Tibial nerve (tissue), 4 donors: ENCODE results near the gene KIAA1191. TPM values are rescaled to one million over a fixed set of nuclear protein-coding genes. Genes with fewer than 3 reads are reported as not detected.

ENCODE experiments used
- DNase-seq, 2 donors: peaks; one replicate each; pipeline ENCODE4 v3.0.0-alpha.2; 2019; ENCODE audit warnings: low spot score in 2 of 2
- H3K27ac ChIP-seq, 4 donors: fragments of 200-600 bp; sonication (generic) in 3 of 4; one replicate each; pipeline ENCODE4 v1.5.1; 2017 to 2019; ENCODE audit warnings: mild to moderate bottlenecking in 1 of 4
- H3K27me3 ChIP-seq, 2 donors: fragments of 200-600 bp; sonication (generic) in 1 of 2; one replicate each; pipeline versions ENCODE4 v1.5.1 to v1.6.0; 2017 to 2019
- H3K36me3 ChIP-seq, 3 donors: fragments of 200-600 bp; sonication (generic); one replicate each; pipeline ENCODE4 v1.5.1; 2018 to 2019
- H3K4me1 ChIP-seq, 4 donors: fragments of 200-600 bp; sonication (generic) in 3 of 4; one replicate each; pipeline ENCODE4 v1.5.1; 2017 to 2019
- H3K4me3 ChIP-seq, 4 donors: fragments of 200-600 bp; sonication (generic) in 3 of 4; one replicate each; pipeline ENCODE4 v1.5.1; 2017 to 2019; ENCODE audit warnings: mild to moderate bottlenecking in 1 of 4, moderate library complexity in 1 of 4
- H3K9me3 ChIP-seq, 4 donors: fragments of 200-600 bp; sonication (generic) in 3 of 4; one replicate each; pipeline ENCODE4 v1.5.1; 2017 to 2019
- EP300 ChIP-seq, 2 donors: sonication (generic); formaldehyde crosslinking; IDR thresholded peaks; one replicate each; pipeline ENCODE4 v1.6.1; 2017; ENCODE audit warnings: antibody characterized with exemption in 2 of 2, mild to moderate bottlenecking in 1 of 2
- POLR2A ChIP-seq, 2 donors: fragments of 450-650 bp; IDR thresholded peaks; one replicate each; pipeline ENCODE4 v1.6.1; 2017; ENCODE audit warnings: antibody characterized with exemption in 2 of 2, mild to moderate bottlenecking in 2 of 2, moderate library complexity in 2 of 2
- WGBS, 2 donors: methylation state at CpG; one replicate each; pipeline ENCODE4 v1.1.5; 2018; 5-methylcytosine and 5-hydroxymethylcytosine counted together
- total RNA-seq, 4 donors: library from RNA; depleted of rRNA; stranded (reverse); fragments of >200 nt; gene quantifications; one replicate each; pipeline ENCODE4 v1.1.0, GENCODE V29; 2016
- TF ChIP-seq, protein P1 (sequence below), 5 experiments: fragments of 200-600 bp in 3 of 5; fragments of 450-650 bp in 2 of 5; sonication (generic) in 3 of 5; IDR thresholded peaks; one replicate each; pipeline ENCODE4 v1.5.1; 2016 to 2019; ENCODE audit warnings: antibody characterized with exemption in 5 of 5, mild to moderate bottlenecking in 3 of 5, moderate library complexity in 2 of 5

KIAA1191 gene
- total RNA-seq, 4 donors from 2014 or later = 77.9 to 91.3 (median 90.0) TPM

DNA sequence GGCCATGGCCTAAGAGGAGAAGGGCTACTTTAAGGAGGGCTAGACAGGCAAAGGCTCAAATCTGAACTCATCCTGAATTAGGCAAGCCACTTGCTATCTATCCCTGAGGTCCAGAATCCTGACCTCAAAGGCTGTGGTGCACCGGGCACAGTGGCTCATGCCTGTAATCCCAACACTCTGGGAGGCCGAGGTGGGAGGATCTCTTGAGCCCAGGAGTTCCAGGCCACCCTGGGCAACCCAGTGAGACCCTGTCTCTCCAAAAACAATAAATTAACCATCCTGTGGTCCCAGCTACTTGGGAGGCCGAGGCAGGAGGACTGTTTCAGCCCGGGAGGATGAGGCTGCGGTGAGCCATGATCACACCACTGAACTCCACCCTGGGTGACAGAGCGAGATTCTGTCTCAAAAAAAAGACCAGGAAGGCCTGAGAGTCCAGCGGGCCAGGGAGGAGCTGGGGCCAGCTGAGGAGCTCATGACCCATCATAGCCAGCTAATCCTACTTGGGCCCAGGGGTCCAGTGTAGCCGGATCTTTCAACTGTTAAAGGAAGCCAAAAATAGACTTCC lies 22.9 kb upstream of the KIAA1191 start:
- WGBS, 2 donors = 86% methylated on average over 7 to 8 of the region's 8 CpGs
- H3K36me3 ChIP-seq = peaks cover 0 to 63% (median 18%) of the 10 kb centered on the region in 3 donors
- peaks cover 0 to 24% (median 11%) of the 10 kb centered on the region in 4 donors for H3K4me1 ChIP-seq
- DNase-seq = no peak
- no peak overlapping the region for H3K27ac ChIP-seq
- H3K27me3 ChIP-seq = no peaks in the 10 kb centered on the region
- TF ChIP-seq, protein P1, sequence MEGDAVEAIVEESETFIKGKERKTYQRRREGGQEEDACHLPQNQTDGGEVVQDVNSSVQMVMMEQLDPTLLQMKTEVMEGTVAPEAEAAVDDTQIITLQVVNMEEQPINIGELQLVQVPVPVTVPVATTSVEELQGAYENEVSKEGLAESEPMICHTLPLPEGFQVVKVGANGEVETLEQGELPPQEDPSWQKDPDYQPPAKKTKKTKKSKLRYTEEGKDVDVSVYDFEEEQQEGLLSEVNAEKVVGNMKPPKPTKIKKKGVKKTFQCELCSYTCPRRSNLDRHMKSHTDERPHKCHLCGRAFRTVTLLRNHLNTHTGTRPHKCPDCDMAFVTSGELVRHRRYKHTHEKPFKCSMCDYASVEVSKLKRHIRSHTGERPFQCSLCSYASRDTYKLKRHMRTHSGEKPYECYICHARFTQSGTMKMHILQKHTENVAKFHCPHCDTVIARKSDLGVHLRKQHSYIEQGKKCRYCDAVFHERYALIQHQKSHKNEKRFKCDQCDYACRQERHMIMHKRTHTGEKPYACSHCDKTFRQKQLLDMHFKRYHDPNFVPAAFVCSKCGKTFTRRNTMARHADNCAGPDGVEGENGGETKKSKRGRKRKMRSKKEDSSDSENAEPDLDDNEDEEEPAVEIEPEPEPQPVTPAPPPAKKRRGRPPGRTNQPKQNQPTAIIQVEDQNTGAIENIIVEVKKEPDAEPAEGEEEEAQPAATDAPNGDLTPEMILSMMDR (IDR thresholded peaks at IDR 0.05) = no peak
- TF ChIP-seq EP300 (IDR thresholded peaks at IDR 0.05) = no peak
- no peak for TF ChIP-seq POLR2A (IDR thresholded peaks at IDR 0.05)
- no peaks in the 10 kb centered on the region for H3K9me3 ChIP-seq
- no peak overlapping the region for H3K4me3 ChIP-seq

DNA sequence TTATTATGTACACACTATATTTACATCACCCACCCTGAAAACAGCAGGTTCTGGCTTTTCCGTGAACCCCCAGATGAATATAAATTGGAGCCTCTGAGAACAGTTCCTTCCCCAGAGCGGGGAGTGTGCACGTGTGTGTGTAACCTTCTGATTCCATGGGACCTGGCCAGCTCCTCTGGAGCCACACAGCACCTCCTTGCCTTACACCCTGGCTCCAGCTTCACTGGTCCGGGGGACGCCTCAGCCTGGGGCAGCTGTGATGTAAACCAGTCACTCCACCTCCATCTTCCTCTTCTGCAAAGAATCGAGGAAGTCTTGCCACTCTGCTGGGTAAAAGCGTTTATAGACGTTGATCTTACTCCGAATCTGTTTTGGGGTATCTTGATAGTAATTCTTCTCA lies 22.4 kb upstream of the KIAA1191 start:
- H3K27me3 ChIP-seq = no peaks in the 10 kb centered on the region
- WGBS, 2 donors = 79 to 85% methylated on average over 9 of the region's 9 CpGs
- no peak for DNase-seq
- H3K4me1 ChIP-seq = peaks cover 0 to 23% (median 10%) of the 10 kb centered on the region in 4 donors
- H3K36me3 ChIP-seq = peaks cover 0 to 63% (median 18%) of the 10 kb centered on the region in 3 donors
- H3K27ac ChIP-seq = no peak overlapping the region
- TF ChIP-seq POLR2A (IDR thresholded peaks at IDR 0.05) = no peak
- H3K4me3 ChIP-seq = no peak overlapping the region
- H3K9me3 ChIP-seq = no peaks in the 10 kb centered on the region

DNA sequence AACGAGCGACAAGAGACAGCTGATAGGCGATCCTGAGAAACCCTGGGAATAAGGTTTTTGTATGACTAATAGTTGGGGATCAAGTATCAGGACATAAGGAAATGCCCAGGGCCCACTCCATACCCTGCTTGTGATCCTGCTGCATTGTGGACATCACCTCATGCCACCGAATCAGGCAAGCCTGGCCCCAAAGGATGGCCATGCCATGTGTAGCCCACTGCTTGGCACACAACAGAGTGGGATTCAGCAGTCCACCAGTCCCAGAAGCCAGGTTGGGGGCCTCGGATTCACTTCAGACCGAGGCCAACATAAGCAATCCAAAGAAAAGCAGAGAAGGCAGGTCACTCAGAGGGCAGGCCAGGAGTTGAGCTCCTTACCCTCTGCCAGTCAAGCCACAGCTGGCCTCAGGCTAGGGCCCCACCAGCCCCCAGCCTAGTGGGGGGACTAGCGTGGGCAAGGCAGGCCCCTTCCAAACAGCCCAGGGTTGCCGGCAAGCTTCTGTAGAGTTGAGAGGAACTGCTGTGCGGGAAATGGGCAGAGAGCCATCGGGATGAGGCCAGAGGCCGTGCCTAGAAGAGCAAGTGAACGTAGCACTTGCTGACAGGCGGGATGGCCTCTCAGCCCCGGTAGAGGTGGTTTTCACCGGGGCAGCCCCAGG lies 21.8 kb upstream of the KIAA1191 start:
- H3K4me1 ChIP-seq = peaks cover 0 to 23% (median 10%) of the 10 kb centered on the region in 4 donors
- no peak overlapping the region for H3K27ac ChIP-seq
- TF ChIP-seq, protein P1 (IDR thresholded peaks at IDR 0.05) = no peak
- TF ChIP-seq EP300 (IDR thresholded peaks at IDR 0.05) (no peak), POLR2A (IDR thresholded peaks at IDR 0.05) (no peak)
- no peaks in the 10 kb centered on the region for H3K9me3 ChIP-seq
- no peak overlapping the region for H3K4me3 ChIP-seq
- no peaks in the 10 kb centered on the region for H3K27me3 ChIP-seq
- WGBS, 2 donors = 81 to 87% methylated on average over 15 of the region's 15 CpGs
- DNase-seq = no peak
- peaks cover 0 to 63% (median 18%) of the 10 kb centered on the region in 3 donors for H3K36me3 ChIP-seq

DNA sequence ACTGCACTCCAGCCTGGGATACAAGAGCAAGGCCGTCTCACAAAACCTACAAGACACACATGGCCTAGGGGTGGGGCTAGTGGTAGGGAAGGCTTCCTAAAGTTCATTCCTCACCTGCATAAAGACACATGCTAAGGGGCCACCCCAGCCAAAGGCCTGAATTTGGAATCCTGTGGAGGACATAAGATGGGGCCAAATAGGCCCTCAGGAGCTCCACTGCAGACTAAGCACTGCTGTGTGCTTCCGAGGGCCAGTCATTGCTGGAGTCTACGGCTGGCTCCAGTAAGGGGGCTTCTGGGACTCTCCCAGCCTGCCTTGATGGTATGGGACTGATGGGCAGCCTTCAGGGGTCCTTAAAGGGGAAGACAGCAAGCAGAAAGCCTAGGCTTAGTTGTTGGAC lies 21.2 kb upstream of the KIAA1191 start:
- no peak overlapping the region for H3K27ac ChIP-seq
- H3K4me1 ChIP-seq = peaks cover 0 to 20% (median 9%) of the 10 kb centered on the region in 4 donors
- no peak overlapping the region for H3K4me3 ChIP-seq
- TF ChIP-seq EP300 (IDR thresholded peaks at IDR 0.05) (no peak), POLR2A (IDR thresholded peaks at IDR 0.05) (no peak)
- TF ChIP-seq, protein P1 (IDR thresholded peaks at IDR 0.05) = no peak
- WGBS, 2 donors = 85 to 91% methylated on average over 3 of the region's 3 CpGs
- no peaks in the 10 kb centered on the region for H3K27me3 ChIP-seq
- H3K36me3 ChIP-seq = peaks cover 0 to 67% (median 18%) of the 10 kb centered on the region in 3 donors
- H3K9me3 ChIP-seq = no peaks in the 10 kb centered on the region
- no peak for DNase-seq

DNA sequence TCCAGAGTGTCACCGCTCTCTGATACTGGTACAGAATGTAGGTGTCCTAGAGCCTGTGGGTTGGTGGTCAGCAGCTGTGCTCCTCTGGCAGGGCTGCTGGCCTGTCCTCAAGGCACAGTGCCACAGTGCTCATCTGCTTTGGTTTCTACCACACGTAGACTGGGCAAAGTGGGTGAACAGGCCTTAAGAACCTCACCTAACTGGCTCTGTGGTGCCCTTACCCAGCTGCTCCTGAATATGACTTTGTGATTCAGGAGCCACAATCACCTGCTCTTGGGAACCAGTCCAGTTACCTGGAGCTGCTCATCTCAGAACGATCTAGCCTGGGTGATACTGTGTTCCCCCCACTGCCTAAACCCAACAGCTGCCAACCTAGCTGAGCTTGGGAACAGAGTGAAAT lies 20.4 kb upstream of the KIAA1191 start:
- no peak for DNase-seq
- peaks cover 0 to 13% (median 2%) of the 10 kb centered on the region in 4 donors for H3K4me1 ChIP-seq
- no peaks in the 10 kb centered on the region for H3K27me3 ChIP-seq
- TF ChIP-seq, protein P1 (IDR thresholded peaks at IDR 0.05) = no peak
- no peak for TF ChIP-seq POLR2A (IDR thresholded peaks at IDR 0.05)
- TF ChIP-seq EP300 (IDR thresholded peaks at IDR 0.05) = no peak
- peaks cover 0 to 69% (median 18%) of the 10 kb centered on the region in 3 donors for H3K36me3 ChIP-seq
- H3K4me3 ChIP-seq = no peak overlapping the region
- H3K9me3 ChIP-seq = no peaks in the 10 kb centered on the region
- 90 to 93% methylated on average over 3 of the region's 3 CpGs for WGBS, 2 donors
- H3K27ac ChIP-seq = no peak overlapping the region
